B cell (primary cell): ENCODE measurements around the gene TAF11L2. TPM values are rescaled to one million over a fixed set of nuclear protein-coding genes. Genes with fewer than 3 reads are reported as not detected.
"Not testable (repeated sequence)": the region's sequence is repeated elsewhere in the genome, so short reads cannot be mapped to it uniquely, and the experiment has no call there.

ENCODE experiments used
- ATAC-seq: fragments of 200-7000 bp; cut with Tn5 transposase; one replicate; pipeline ENCODE4 v1.10.0; 2021; ENCODE audit warnings: low read depth, mild to moderate bottlenecking, moderate number of reproducible peaks, moderate library complexity
- CTCF ChIA-PET: fragments of 350-600 bp; sonication (Branson Sonifier 250); formaldehyde crosslinking; loops from one replicate; lab custom pipeline; 2021; ENCODE audit warnings: antibody characterized with exemption, inconsistent platforms; lab: Charles Lee
- POLR2A ChIA-PET: fragments of 350-600 bp; sonication (Branson Sonifier 250); formaldehyde crosslinking; loops from one replicate; lab custom pipeline; 2021; ENCODE audit warnings: antibody characterized with exemption; lab: Charles Lee
- DNase-seq: peaks from one replicate; pipeline ENCODE4 v3.0.0; 2013
- H2AFZ ChIP-seq: 2 replicates; pipeline ENCODE4 v1.6.1; 2012; ENCODE audit warnings: mild to moderate bottlenecking, low read depth, low read length; ENCODE audit not compliant: insufficient read depth, poor library complexity, severe bottlenecking
- H3K27ac ChIP-seq, 2 donors: 1 replicate in 1 of 2; 2 replicates in 1 of 2; pipeline ENCODE4 v1.5.1; 2012 to 2013; ENCODE audit warnings: low read length in 2 of 2, mild to moderate bottlenecking in 2 of 2, moderate library complexity in 1 of 2
- H3K27me3 ChIP-seq, 4 experiments: fragments of 200-600 bp in 1 of 4; sonication (generic) in 1 of 4; replicated peaks in 1 of 4; 1 replicate in 2 of 4; 2 replicates in 2 of 4; pipeline versions ENCODE4 v1.6.1 to v1.7.0; 2013 to 2016; ENCODE audit warnings: low read length in 3 of 4, mild to moderate bottlenecking in 2 of 4, mixed read lengths in 1 of 4, moderate library complexity in 1 of 4; ENCODE audit not compliant: insufficient read depth in 4 of 4, control insufficient read depth in 3 of 4; ENCODE audit errors: control extremely low read depth in 1 of 4
- H3K36me3 ChIP-seq, 2 experiments: replicated peaks in 1 of 2; 1 replicate in 1 of 2; 2 replicates in 1 of 2; pipeline versions ENCODE4 v1.6.1 to v1.7.1; 2013; ENCODE audit warnings: low read length in 1 of 2; ENCODE audit not compliant: insufficient read depth in 2 of 2, control insufficient read depth in 1 of 2; ENCODE audit errors: control extremely low read depth in 1 of 2, extremely low read depth in 1 of 2
- H3K4me1 ChIP-seq, 2 donors: fragments of 200-600 bp in 1 of 2; sonication (generic) in 1 of 2; 1 replicate in 1 of 2; 2 replicates in 1 of 2; pipeline versions ENCODE4 v1.5.1 to v1.6.1; 2013 to 2017; ENCODE audit warnings: low read length in 2 of 2; ENCODE audit not compliant: control insufficient read depth in 2 of 2, insufficient read depth in 2 of 2
- H3K4me2 ChIP-seq: replicated peaks from 2 replicates; pipeline ENCODE3; 2012; ENCODE audit warnings: mild to moderate bottlenecking, low read depth, low read length; ENCODE audit not compliant: poor library complexity, severe bottlenecking
- H3K4me3 ChIP-seq, 5 experiments: fragments of 200-600 bp in 1 of 5; sonication (generic) in 1 of 5; 1 replicate in 3 of 5; 2 replicates in 2 of 5; pipeline versions ENCODE4 v1.5.1 to v1.7.0; 2011 to 2016; ENCODE audit warnings: low read length in 4 of 5, mild to moderate bottlenecking in 4 of 5, low read depth in 2 of 5, control low read depth in 1 of 5, moderate library complexity in 1 of 5; ENCODE audit not compliant: insufficient read depth in 1 of 5; ENCODE audit errors: control extremely low read depth in 1 of 5, extremely low read depth in 1 of 5
- H3K79me2 ChIP-seq: fragments of 200-600 bp; sonication (generic); one replicate; pipeline ENCODE4 v1.6.0; 2016; ENCODE audit warnings: low read length; ENCODE audit not compliant: control insufficient read depth, insufficient read depth
- H3K9ac ChIP-seq: fragments of 200-600 bp; sonication (generic); 2 replicates; pipeline ENCODE4 v1.6.1; 2017; ENCODE audit warnings: mild to moderate bottlenecking, low read length, moderate library complexity
- H3K9me3 ChIP-seq, 3 donors: one replicate each; pipeline versions ENCODE4 v1.6.1 to v1.7.1; 2013; ENCODE audit warnings: low read length in 2 of 3; ENCODE audit not compliant: control insufficient read depth in 2 of 3, insufficient read depth in 1 of 3; ENCODE audit errors: control extremely low read depth in 1 of 3
- H4K20me1 ChIP-seq: 2 replicates; pipeline ENCODE4 v1.6.0; 2012; ENCODE audit warnings: mild to moderate bottlenecking, low read length; ENCODE audit not compliant: insufficient read depth, control insufficient read depth, poor library complexity, severe bottlenecking
- H3K27ac Mint-ChIP-seq: one replicate; pipeline ENCODE4 v1.8.0; 2021; ENCODE audit warnings: mixed read lengths
- H3K27me3 Mint-ChIP-seq: one replicate; pipeline ENCODE4 v1.8.0; 2021; ENCODE audit warnings: mixed read lengths
- H3K4me1 Mint-ChIP-seq: one replicate; pipeline ENCODE4 v1.8.0; 2021; ENCODE audit warnings: mixed read lengths
- H3K4me3 Mint-ChIP-seq: one replicate; pipeline ENCODE4 v1.8.0; 2021; ENCODE audit warnings: mixed read lengths
- H3K9me3 Mint-ChIP-seq: one replicate; pipeline ENCODE4 v1.8.0; 2022; ENCODE audit warnings: mixed read lengths; ENCODE audit not compliant: insufficient read depth
- EZH2 ChIP-seq: IDR thresholded peaks from 2 replicates; pipeline ENCODE4 v1.6.1; 2012; ENCODE audit warnings: borderline replicate concordance, low read depth, mild to moderate bottlenecking, moderate library complexity, low read length; ENCODE audit not compliant: insufficient read depth, poor library complexity, severe bottlenecking
- WGBS: methylation state at CpG from one replicate; pipeline ENCODE4 v1.1.5; 2013; ENCODE audit warnings: missing lambda C conversion rate; ENCODE audit not compliant: insufficient coverage; 5-methylcytosine and 5-hydroxymethylcytosine counted together
- intact Hi-C: fragments of 100-400 bp; cut with micrococcal nuclease; formaldehyde crosslinking; loops from one replicate; pipeline ENCODE4 v1.10.0; 2022
- polyA plus RNA-seq: library from polyadenylated mRNA; depleted of rRNA; stranded (reverse); fragments of >200 nt; gene quantifications from 2 replicates; pipeline ENCODE4 v1.2.3, GENCODE V29; 2012
- total RNA-seq, 2 donors: library from RNA; stranded (reverse); fragments of 120-200 nt in 1 of 2; gene quantifications; 1 replicate in 1 of 2; 2 replicates in 1 of 2; pipeline versions ENCODE4 v1.2.3 to v1.2.4, GENCODE V29; 2013 to 2022
- TF ChIP-seq, protein P1 (sequence below): fragments of 200-600 bp; IDR thresholded peaks from one replicate; pipeline ENCODE4 v1.8.0; 2022; ENCODE audit warnings: antibody characterized with exemption, mild to moderate bottlenecking

The TAF11L2 gene
- total and polyA plus RNA-seq, 2 donors (not counting 1 experiment from before 2014, with no cell fraction given), result not detected

DNA sequence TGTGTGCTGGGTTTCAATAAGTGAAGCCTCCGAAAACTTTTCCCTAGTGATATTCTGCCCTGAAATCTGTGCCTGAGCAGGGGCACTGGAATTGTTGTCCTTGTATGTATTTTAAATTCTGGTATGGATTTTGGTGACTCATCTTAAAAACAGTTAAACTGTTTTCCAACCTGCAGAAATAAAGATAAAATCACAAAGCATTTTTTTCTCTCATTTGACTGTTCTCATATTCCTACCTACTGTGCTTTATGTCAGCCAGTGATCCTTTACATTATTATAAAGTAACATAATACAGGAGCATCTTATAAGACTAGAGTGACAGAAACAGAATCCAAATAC lies 10.9 kb upstream of the TAF11L2 start:
- H3K4me1 ChIP-seq, result no peaks in the 10 kb centered on the region
- TF ChIP-seq, protein P1, sequence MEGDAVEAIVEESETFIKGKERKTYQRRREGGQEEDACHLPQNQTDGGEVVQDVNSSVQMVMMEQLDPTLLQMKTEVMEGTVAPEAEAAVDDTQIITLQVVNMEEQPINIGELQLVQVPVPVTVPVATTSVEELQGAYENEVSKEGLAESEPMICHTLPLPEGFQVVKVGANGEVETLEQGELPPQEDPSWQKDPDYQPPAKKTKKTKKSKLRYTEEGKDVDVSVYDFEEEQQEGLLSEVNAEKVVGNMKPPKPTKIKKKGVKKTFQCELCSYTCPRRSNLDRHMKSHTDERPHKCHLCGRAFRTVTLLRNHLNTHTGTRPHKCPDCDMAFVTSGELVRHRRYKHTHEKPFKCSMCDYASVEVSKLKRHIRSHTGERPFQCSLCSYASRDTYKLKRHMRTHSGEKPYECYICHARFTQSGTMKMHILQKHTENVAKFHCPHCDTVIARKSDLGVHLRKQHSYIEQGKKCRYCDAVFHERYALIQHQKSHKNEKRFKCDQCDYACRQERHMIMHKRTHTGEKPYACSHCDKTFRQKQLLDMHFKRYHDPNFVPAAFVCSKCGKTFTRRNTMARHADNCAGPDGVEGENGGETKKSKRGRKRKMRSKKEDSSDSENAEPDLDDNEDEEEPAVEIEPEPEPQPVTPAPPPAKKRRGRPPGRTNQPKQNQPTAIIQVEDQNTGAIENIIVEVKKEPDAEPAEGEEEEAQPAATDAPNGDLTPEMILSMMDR, result no peak
- TF ChIP-seq EZH2, result no peak
- H3K36me3 ChIP-seq, result no peaks in the 10 kb centered on the region
- H3K9me3 ChIP-seq, result peaks cover 0 to 8% (median 0%) of the 10 kb centered on the region in 3 donors
- ChIA-PET POLR2A (no interaction called here), CTCF (no interaction called here)
- H3K4me2 ChIP-seq, result no peak overlapping the region
- 100% methylated on average over 1 of the region's 1 CpG for WGBS
- ATAC-seq (no peak), DNase-seq (no peak)
- intact Hi-C loops, result no loop called here
- H3K79me2 ChIP-seq, result no peaks in the 10 kb centered on the region
- no peaks in the 10 kb centered on the region for H3K27me3 Mint-ChIP-seq
- H3K27me3 ChIP-seq, result no peaks in the 10 kb centered on the region
- no peak overlapping the region for H3K27ac Mint-ChIP-seq
- no peaks in the 10 kb centered on the region for H3K4me1 Mint-ChIP-seq
- no peak overlapping the region for H2AFZ ChIP-seq
- H3K9me3 Mint-ChIP-seq, result no peaks in the 10 kb centered on the region
- no peak overlapping the region for H3K4me3 Mint-ChIP-seq
- no peaks in the 10 kb centered on the region for H4K20me1 ChIP-seq
- H3K4me3 ChIP-seq, result no peak overlapping the region
- no peak overlapping the region for H3K9ac ChIP-seq
- no peak overlapping the region for H3K27ac ChIP-seq

DNA sequence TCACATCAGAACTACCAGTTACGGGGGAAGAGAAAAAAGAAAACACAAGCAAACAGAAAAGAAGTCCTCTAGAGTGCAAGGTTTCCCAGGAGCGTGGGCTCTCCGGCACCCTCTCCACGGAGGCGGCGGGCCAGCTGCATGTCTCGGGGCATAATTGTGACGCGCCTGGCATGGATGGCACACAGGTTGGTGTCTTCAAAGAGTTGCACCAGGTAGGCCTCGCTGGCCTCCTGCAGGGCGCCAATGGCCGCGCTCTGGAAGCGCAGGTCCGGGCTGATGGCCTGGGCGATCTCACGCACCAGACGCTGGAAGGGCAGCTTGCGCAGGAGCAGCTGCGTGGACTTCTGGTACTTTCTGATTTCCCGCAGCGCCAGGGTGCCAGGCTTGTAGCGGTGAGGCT lies 6.8 kb upstream of the TAF11L2 start:
- H3K27ac ChIP-seq, DNase-seq, H3K9me3 ChIP-seq, CTCF ChIA-PET, H3K4me1 ChIP-seq, H3K27me3 ChIP-seq, POLR2A ChIA-PET, H3K79me2 ChIP-seq, H3K4me2 ChIP-seq, H3K4me1 Mint-ChIP-seq, ATAC-seq, H3K9ac ChIP-seq, H3K4me3 Mint-ChIP-seq, H3K9me3 Mint-ChIP-seq, H2AFZ ChIP-seq, H3K4me3 ChIP-seq, H3K27ac Mint-ChIP-seq, intact Hi-C loops, H4K20me1 ChIP-seq, H3K27me3 Mint-ChIP-seq, H3K36me3 ChIP-seq: not testable (repeated sequence)
- 93% methylated on average over 21 of the region's 23 CpGs for WGBS
